ENCODE measurements around the gene RARG.
"Not testable (repeated sequence)": the region's sequence is repeated elsewhere in the genome, so short reads cannot be mapped to it uniquely, and the experiment has no call there.

Gene RARG

GRCh38 chr12:53186745-53187144 is 45.3 kb downstream of the RARG start:
- peaks cover 57% of the 10 kb centered on the region for H3K36me3 ChIP-seq (ENCODE audit: control insufficient read depth, insufficient read depth, low read length)

GRCh38 chr12:53185582-53186153 is 46.3 kb downstream of the RARG start:
- Histone ChIP-seq H3K4me3 (ENCODE audit: low read depth, low read length) (no peak overlapping the region), H3K9ac (ENCODE audit: low read length) (no peak overlapping the region), H3K4me1 (ENCODE audit: control insufficient read depth, insufficient read depth, low read length) (peaks cover 7% of the 10 kb centered on the region; the same call in 1 of the 2 replicates), H3K27me3 (ENCODE audit: control insufficient read depth, insufficient read depth, low read length) (no peaks in the 10 kb centered on the region), H3K36me3 (ENCODE audit: control insufficient read depth, insufficient read depth, low read length) (peaks cover 58% of the 10 kb centered on the region), H3K27ac (ENCODE audit: low read depth, low read length) (no peak overlapping the region), H3K9me3 (ENCODE audit: control insufficient read depth, insufficient read depth, low read depth, low read length) (no peaks in the 10 kb centered on the region)

More at GRCh38 chr12:53186745-53187144, 45.3 kb downstream of the RARG start:
- Histone ChIP-seq H3K4me1 (ENCODE audit: control insufficient read depth, insufficient read depth, low read length) (peaks cover 3% of the 10 kb centered on the region; the same call in 1 of the 2 replicates), H3K9ac (ENCODE audit: low read length) (no peak overlapping the region), H3K27ac (ENCODE audit: low read depth, low read length) (no peak overlapping the region), H3K4me3 (ENCODE audit: low read depth, low read length) (no peak overlapping the region), H3K9me3 (ENCODE audit: control insufficient read depth, insufficient read depth, low read depth, low read length) (no peaks in the 10 kb centered on the region), H3K27me3 (ENCODE audit: control insufficient read depth, insufficient read depth, low read length) (0 out of 2 replicates have a peak, but pooled peaks cover under 1% of the 10 kb centered on the region)

- H3K36me3 ChIP-seq (ENCODE audit: control insufficient read depth, insufficient read depth, low read length), result peaks cover 58% of the 10 kb centered on the region
- H3K4me1 ChIP-seq (ENCODE audit: control insufficient read depth, insufficient read depth, low read length), result 0 out of 2 replicates have a peak, but pooled peaks cover 5% of the 10 kb centered on the region
- H3K27ac ChIP-seq (ENCODE audit: low read depth, low read length), result no peak overlapping the region
- no peaks in the 10 kb centered on the region for H3K9me3 ChIP-seq (ENCODE audit: control insufficient read depth, insufficient read depth, low read depth, low read length)
- H3K27me3 ChIP-seq (ENCODE audit: control insufficient read depth, insufficient read depth, low read length), result peaks cover 1% of the 10 kb centered on the region
- no peak overlapping the region for H3K9ac ChIP-seq (ENCODE audit: low read length)
- no peak overlapping the region for H3K4me3 ChIP-seq (ENCODE audit: low read depth, low read length)
Measured at GRCh38 chr12:53184828-53185227, 47.2 kb downstream of the RARG start.

GRCh38 chr12:53182903-53183302 is 49.1 kb downstream of the RARG start:
- Histone ChIP-seq H3K9ac (ENCODE audit: low read length) (no peak overlapping the region), H3K4me1 (ENCODE audit: control insufficient read depth, insufficient read depth, low read length) (0 out of 2 replicates have a peak, but pooled peaks cover 8% of the 10 kb centered on the region), H3K27me3 (ENCODE audit: control insufficient read depth, insufficient read depth, low read length) (peaks cover 19% of the 10 kb centered on the region), H3K36me3 (ENCODE audit: control insufficient read depth, insufficient read depth, low read length) (peaks cover 53% of the 10 kb centered on the region), H3K4me3 (ENCODE audit: low read depth, low read length) (no peak overlapping the region), H3K9me3 (ENCODE audit: control insufficient read depth, insufficient read depth, low read depth, low read length) (no peaks in the 10 kb centered on the region), H3K27ac (ENCODE audit: low read depth, low read length) (no peak overlapping the region)

GRCh38 chr12:53181935-53182334 is 50.1 kb downstream of the RARG start:
- Histone ChIP-seq H3K27me3 (ENCODE audit: control insufficient read depth, insufficient read depth, low read length) (peaks cover 28% of the 10 kb centered on the region), H3K9ac (ENCODE audit: low read length) (no peak overlapping the region), H3K27ac (ENCODE audit: low read depth, low read length) (no peak overlapping the region), H3K4me1 (ENCODE audit: control insufficient read depth, insufficient read depth, low read length) (0 out of 2 replicates have a peak, but pooled peaks cover 8% of the 10 kb centered on the region), H3K4me3 (ENCODE audit: low read depth, low read length) (peak overlapping the region; percentile 97; the same call in 1 of the 2 replicates), H3K36me3 (ENCODE audit: control insufficient read depth, insufficient read depth, low read length) (peaks cover 43% of the 10 kb centered on the region), H3K9me3 (ENCODE audit: control insufficient read depth, insufficient read depth, low read depth, low read length) (no peaks in the 10 kb centered on the region)

- H3K9ac ChIP-seq (ENCODE audit: low read length), result peak overlapping the region; percentile 91
- H3K27me3 ChIP-seq (ENCODE audit: control insufficient read depth, insufficient read depth, low read length), result peaks cover 37% of the 10 kb centered on the region
- H3K27ac ChIP-seq (ENCODE audit: low read depth, low read length), result peak overlapping the region; percentile 84; the same call in 1 of the 2 replicates
- 0 out of 2 replicates have a peak, but pooled peaks cover 8% of the 10 kb centered on the region for H3K4me1 ChIP-seq (ENCODE audit: control insufficient read depth, insufficient read depth, low read length)
- peaks cover 35% of the 10 kb centered on the region for H3K36me3 ChIP-seq (ENCODE audit: control insufficient read depth, insufficient read depth, low read length)
- H3K4me3 ChIP-seq (ENCODE audit: low read depth, low read length), result peak overlapping the region; percentile 97
- no peaks in the 10 kb centered on the region for H3K9me3 ChIP-seq (ENCODE audit: control insufficient read depth, insufficient read depth, low read depth, low read length)
Measured at GRCh38 chr12:53180931-53181645, 50.9 kb downstream of the RARG start.

GRCh38 chr12:53180220-53180930 is 51.6 kb downstream of the RARG start, which contains the start of the genes CSAD and ZNF740:
Gene CSAD, minus strand, starts transcription at chr12:53180925. Its CDS starts 7,455 bp downstream, at chr12:53173470.
Gene ZNF740, plus strand, starts transcription at chr12:53180722. Its CDS starts 1,262 bp downstream, at chr12:53181984.
- H3K27me3 ChIP-seq (ENCODE audit: control insufficient read depth, insufficient read depth, low read length), result peaks cover 44% of the 10 kb centered on the region
- peak within 1 kb of the TSS; percentile 91 for H3K9ac ChIP-seq (ENCODE audit: low read length)
- H3K27ac ChIP-seq (ENCODE audit: low read depth, low read length), result peak within 1 kb of the TSS; percentile 84; the same call in 1 of the 2 replicates
- H3K4me1 ChIP-seq (ENCODE audit: control insufficient read depth, insufficient read depth, low read length), result peaks cover 13% of the 10 kb centered on the region
- H3K4me3 ChIP-seq (ENCODE audit: low read depth, low read length), result peak within 1 kb of the TSS; percentile 97
- peaks cover 28% of the 10 kb centered on the region for H3K36me3 ChIP-seq (ENCODE audit: control insufficient read depth, insufficient read depth, low read length)
- H3K9me3 ChIP-seq (ENCODE audit: control insufficient read depth, insufficient read depth, low read depth, low read length), result no peaks in the 10 kb centered on the region

- H3K4me1 ChIP-seq (ENCODE audit: control insufficient read depth, insufficient read depth, low read length), result peaks cover 16% of the 10 kb centered on the region
- H3K36me3 ChIP-seq (ENCODE audit: control insufficient read depth, insufficient read depth, low read length), result peaks cover 22% of the 10 kb centered on the region
- H3K27me3 ChIP-seq (ENCODE audit: control insufficient read depth, insufficient read depth, low read length), result peaks cover 48% of the 10 kb centered on the region
- H3K4me3 ChIP-seq (ENCODE audit: low read depth, low read length), result peak overlapping the region; percentile 97
- no peaks in the 10 kb centered on the region for H3K9me3 ChIP-seq (ENCODE audit: control insufficient read depth, insufficient read depth, low read depth, low read length)
- peak overlapping the region; percentile 75 for H3K9ac ChIP-seq (ENCODE audit: low read length)
- no peak overlapping the region for H3K27ac ChIP-seq (ENCODE audit: low read depth, low read length)
Measured at GRCh38 chr12:53179687-53180219, 52.3 kb downstream of the RARG start.

- H3K4me1 ChIP-seq (ENCODE audit: control insufficient read depth, insufficient read depth, low read length), result peaks cover 19% of the 10 kb centered on the region
- not testable (repeated sequence) for H3K27ac ChIP-seq (ENCODE audit: low read depth, low read length)
Measured at GRCh38 chr12:53178803-53179202, 53.2 kb downstream of the RARG start.

GRCh38 chr12:53177447-53177846 is 54.6 kb downstream of the RARG start:
- Histone ChIP-seq H3K4me1 (ENCODE audit: control insufficient read depth, insufficient read depth, low read length) (peaks cover 19% of the 10 kb centered on the region), H3K27me3 (ENCODE audit: control insufficient read depth, insufficient read depth, low read length) (peaks cover 71% of the 10 kb centered on the region)
- H3K9ac ChIP-seq (ENCODE audit: low read length); H3K36me3 ChIP-seq (ENCODE audit: control insufficient read depth, insufficient read depth, low read length); H3K9me3 ChIP-seq (ENCODE audit: control insufficient read depth, insufficient read depth, low read depth, low read length); H3K27ac ChIP-seq (ENCODE audit: low read depth, low read length); H3K4me3 ChIP-seq (ENCODE audit: low read depth, low read length): not testable (repeated sequence)

More at GRCh38 chr12:53178803-53179202, 53.2 kb downstream of the RARG start:
- Histone ChIP-seq H3K27me3 (ENCODE audit: control insufficient read depth, insufficient read depth, low read length) (peaks cover 58% of the 10 kb centered on the region), H3K36me3 (ENCODE audit: control insufficient read depth, insufficient read depth, low read length) (peaks cover 16% of the 10 kb centered on the region)
- not testable (repeated sequence) for H3K9ac ChIP-seq (ENCODE audit: low read length); H3K9me3 ChIP-seq (ENCODE audit: control insufficient read depth, insufficient read depth, low read depth, low read length); H3K4me3 ChIP-seq (ENCODE audit: low read depth, low read length)

Data from HUES6 (cell line).